Activated T-helper 9 cell treated with anti-CD3 and anti-CD28 coated beads, Interleukin-2, amount 50 U/mL, for 16 hours (primary cell): Measurements from ENCODE around the gene NOTUM.

Experiments
- DNase-seq: peaks from one replicate; pipeline ENCODE4 v3.0.0-alpha.2; 2020; ENCODE audit warnings: low read depth

NOTUM gene

DNA sequence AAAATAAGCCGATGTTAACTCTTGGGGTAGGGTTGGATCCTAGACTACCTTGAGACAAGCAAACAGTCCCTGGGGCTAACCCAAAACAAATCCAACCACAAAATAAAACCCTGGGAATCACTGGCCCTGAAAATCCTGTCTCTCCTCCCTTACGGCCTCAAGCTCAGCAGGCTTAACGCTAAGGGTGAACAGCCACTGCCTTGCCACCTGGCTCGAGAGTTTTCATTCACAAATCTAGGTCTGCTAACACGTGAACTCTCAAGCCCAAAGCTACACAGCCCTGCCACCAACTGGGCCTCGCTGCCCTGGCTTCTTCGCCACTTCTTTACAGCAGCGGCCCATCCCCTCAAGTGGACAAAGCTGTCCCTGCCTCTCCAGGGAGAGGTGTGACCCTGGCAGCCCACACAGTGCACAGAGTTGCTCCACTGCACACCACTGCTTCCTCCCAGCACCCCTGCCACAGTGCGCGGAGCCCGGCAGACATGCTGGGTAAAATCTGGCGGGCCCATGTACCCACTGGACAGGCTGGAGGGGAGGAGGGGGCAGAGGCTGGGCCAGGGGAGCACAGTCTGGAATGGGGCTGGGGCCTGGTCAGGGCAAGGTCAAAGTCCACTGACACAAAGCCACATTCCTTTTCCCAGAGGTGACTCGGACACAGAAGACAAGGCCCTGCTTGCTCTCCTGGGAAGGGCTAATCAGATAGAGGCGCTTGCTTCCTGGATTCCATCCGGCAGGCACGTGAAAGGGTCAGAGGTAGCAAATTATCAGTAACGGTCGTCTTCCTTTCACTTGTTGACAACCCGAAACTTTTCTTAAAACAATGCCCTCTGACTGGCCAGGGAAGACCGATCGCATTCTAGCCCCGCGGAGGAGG lies 50.8 kb downstream of the NOTUM start:
- no peak for DNase-seq

GRCh38 chr17:81909231-81909630 lies 51.8 kb downstream of the NOTUM start:
- no peak for DNase-seq

DNA sequence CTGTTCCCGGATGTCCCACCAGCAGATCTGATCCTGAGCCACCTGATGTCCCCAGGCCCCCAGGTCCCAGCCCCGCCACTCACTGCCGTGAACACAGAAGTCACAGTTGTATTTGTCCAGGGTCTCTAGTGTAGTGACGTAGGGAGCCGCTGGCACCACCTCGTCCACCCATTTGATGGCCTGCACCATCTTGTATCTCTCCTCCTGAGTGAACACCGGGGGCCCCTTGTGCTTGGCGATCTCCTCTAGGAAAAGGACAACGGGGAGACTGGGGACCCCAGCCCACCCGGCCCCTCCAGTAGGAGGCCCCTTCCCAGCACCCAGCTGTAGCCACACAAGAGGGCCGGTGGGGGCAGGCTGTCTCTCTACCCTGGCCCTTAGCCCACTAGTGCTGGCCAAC lies 52.2 kb downstream of the NOTUM start:
- no peak for DNase-seq

- DNase-seq = no peak
Measured at GRCh38 chr17:81907219-81908145, 53.5 kb downstream of the NOTUM start.

GRCh38 chr17:81906476-81907218 lies 54.3 kb downstream of the NOTUM start:
- no peak for DNase-seq

DNA sequence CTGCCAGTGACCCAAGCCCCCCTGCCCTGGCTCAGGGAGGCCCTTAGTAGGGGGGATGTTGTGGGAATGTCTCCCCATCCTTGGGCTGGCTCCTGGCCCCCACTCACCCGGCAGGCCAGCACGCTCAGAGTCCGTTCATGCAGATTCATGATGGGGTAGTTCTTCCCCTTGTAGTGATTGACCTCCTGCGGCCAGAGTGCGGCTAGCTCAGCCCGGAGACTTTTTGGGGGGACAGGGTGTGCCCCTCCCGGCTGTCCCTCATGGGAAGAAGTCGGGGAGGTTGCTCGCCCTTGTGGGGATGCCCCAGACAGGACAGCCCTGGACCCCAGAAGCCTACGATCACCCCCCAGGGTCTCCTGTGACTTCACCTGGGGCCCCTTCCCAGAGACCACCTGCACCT lies 55.0 kb downstream of the NOTUM start:
- no peak for DNase-seq

- DNase-seq = no peak
Measured at GRCh38 chr17:81905424-81905875, 55.5 kb downstream of the NOTUM start.

DNA sequence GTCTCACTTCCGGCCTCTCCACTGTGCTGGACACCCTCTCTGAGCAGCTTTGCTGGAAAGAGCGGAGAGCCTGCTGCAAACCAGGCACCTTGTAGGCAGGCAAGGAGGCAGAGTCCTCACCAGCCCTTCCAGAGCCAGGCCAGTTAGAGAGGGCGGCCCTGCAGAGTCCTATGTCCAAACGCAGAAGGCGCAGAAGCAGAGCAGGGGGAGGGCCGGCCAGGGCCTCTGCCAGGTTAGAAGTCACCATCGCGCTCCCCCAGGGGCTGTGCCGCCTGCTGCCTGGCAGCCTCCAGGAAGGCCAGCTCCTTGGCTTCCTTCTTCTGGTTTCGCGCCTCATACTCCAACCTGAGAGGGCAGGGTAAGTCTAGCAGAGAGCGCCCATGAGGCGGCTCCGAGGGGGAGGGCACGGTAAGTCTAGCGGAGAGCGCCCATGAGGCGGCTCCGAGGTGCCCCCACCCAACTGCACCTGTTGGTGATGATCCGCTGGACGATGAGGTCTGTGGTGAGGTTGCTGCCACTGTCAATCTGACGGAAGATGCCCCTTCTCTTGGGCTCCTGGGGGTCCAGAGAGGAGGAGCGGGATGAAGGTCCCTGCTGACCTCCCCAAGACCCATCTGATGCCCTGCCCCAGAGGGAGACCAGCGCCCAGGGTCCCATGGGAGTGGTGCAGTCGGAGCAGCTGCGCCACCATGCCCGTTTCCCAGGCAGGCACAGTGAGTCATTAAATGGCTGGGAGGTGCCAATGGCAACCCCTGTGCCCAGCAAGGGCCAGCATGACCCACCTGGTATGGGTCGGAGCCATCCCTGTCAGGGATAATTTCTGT lies 56.2 kb downstream of the NOTUM start:
- DNase-seq = no peak

DNA sequence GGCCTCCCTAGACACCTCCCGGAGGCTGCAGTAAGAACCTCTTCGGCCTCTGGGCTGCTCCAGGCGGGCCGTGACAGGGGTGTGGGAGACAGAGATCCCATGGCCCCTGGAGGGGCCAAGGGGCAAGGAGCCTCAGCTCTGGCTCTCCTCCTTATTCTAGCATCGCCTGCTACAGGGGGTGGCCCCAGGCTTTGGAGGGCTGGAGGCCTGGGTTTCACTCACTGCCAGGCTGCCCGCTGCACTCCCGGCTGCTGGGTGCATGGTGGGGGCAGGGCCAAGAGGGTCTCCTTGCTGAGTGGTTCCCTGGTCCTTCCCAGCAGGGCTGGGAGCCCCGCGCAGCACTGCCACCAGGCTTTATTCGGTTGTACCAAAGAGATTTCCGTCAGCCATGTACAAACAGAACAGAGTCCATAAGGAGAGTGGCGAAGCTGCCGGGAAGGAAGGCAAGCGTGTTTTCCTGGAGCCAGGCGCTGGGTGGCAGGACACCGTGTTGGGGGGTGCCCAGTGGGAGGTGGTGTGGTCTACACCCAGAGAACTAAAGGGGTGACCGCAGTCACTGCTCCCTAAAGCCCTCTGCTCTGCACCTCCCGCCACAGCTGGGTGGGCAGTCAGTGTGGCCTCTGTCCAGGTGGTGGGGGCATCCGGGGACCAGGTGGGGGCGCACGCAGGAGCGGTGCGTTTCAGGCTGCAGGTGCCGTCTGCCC lies 56.9 kb downstream of the NOTUM start:
- DNase-seq = no peak

GRCh38 chr17:81903415-81903831 lies 57.6 kb downstream of the NOTUM start:
- DNase-seq = no peak

- DNase-seq = no peak
Measured at GRCh38 chr17:81902653-81903414, 58.2 kb downstream of the NOTUM start.
